T47D (cell line): ENCODE measurements around the gene NLN.
A peak's percentile ranks its signal among the peaks of the same experiment; 100 is the strongest.
"Not testable (repeated sequence)": the region's sequence is repeated elsewhere in the genome, so short reads cannot be mapped to it uniquely, and the experiment has no call there.

Experiments used
- DNase-seq, 2 experiments: peaks; one replicate each; pipeline versions ENCODE4 v3.0.0 to v3.0.0-alpha.2; 2011 to 2012; ENCODE audit warnings: low read depth in 1 of 2, low spot score in 1 of 2
- JUND ChIP-seq: IDR thresholded peaks from 2 replicates; pipeline ENCODE4 v1.6.1; 2012; ENCODE audit warnings: low read depth
- in situ Hi-C: cut with HindIII; loops from 2 replicates; pipeline ENCODE4 v1.10.0; 2016; ENCODE audit warnings: low sequenced_read_pairs, low pct_unique_long_range_greater_than_20kb

NLN gene

GRCh38 chr5:65767565-65767964, 45.6 kb downstream of the NLN start:
- in situ Hi-C loops = no loop called here
- DNase-seq = no peak
- TF ChIP-seq JUND = no peak

GRCh38 chr5:65768723-65769346, 46.8 kb downstream of the NLN start:
- DNase-seq = no peak
- TF ChIP-seq JUND = no peak
- in situ Hi-C loops = no loop called here

GRCh38 chr5:65769539-65769938, 47.5 kb downstream of the NLN start:
- in situ Hi-C loops = no loop called here
- DNase-seq = no peak
- TF ChIP-seq JUND = no peak

GRCh38 chr5:65771266-65771665, 49.3 kb downstream of the NLN start:
- no peak for DNase-seq
- in situ Hi-C loops = no loop called here
- TF ChIP-seq JUND = no peak

GRCh38 chr5:65772963-65773362, 51.0 kb downstream of the NLN start:
- in situ Hi-C loops, DNase-seq: not testable (repeated sequence)

GRCh38 chr5:65774346-65774745, 52.3 kb downstream of the NLN start:
- in situ Hi-C loops = no loop called here
- no peak for TF ChIP-seq JUND

GRCh38 chr5:65775476-65775875, 53.5 kb downstream of the NLN start:
- TF ChIP-seq JUND = no peak
- no peak for DNase-seq
- in situ Hi-C loops = no loop called here

More at GRCh38 chr5:65774346-65774745, 52.3 kb downstream of the NLN start:
- no peak for DNase-seq

- no peak for DNase-seq
- no peak for TF ChIP-seq JUND
- in situ Hi-C loops = no loop called here
These were observed 54.6 kb downstream of the NLN start for GRCh38 chr5:65776441-65777141.

DNA sequence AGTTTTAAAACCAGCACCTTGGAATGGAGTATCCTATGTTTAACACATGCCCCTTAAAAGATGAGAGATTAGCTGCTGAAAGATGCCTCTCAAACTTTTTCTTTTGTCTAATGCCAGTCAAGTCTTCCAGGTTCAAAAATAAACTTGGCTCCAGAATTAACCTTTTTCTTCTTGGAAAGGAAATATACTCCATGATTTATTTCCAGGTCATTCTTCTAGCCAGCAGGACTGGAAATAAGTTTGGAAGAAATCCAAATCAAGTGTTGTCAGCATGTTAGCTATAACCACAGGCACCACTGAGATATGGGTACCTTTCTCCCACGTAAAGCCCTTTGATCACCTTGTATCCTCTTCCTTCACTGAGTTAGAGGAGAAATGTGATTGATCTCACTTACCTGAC, 56.1 kb downstream of the NLN start:
- no peak for TF ChIP-seq JUND
- no peak for DNase-seq
- in situ Hi-C loops = no loop called here

DNA sequence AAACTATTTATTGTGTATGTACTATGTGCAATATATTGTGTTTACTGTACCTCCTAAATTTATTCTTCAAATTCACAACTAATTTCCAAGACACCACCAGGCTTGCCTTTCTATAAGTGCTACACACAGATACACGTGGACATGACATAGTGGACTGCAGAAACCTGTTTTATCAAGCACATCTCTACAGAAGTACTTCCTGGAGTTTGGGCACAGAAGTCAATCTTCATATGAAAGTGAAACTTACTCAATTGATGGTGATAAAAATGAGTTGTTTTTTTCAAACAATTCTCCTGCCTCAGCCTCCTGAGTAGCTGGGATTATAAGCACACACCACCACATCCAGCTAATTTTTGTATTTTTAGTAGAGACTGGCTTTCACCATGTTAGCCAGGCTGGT, 57.6 kb downstream of the NLN start:
- peak in 1 of 2 experiments; percentile 7 for DNase-seq
- no peak for TF ChIP-seq JUND
- in situ Hi-C loops = no loop called here

GRCh38 chr5:65788296-65788695, 66.3 kb downstream of the NLN start:
- DNase-seq, in situ Hi-C loops: not testable (repeated sequence)

DNA sequence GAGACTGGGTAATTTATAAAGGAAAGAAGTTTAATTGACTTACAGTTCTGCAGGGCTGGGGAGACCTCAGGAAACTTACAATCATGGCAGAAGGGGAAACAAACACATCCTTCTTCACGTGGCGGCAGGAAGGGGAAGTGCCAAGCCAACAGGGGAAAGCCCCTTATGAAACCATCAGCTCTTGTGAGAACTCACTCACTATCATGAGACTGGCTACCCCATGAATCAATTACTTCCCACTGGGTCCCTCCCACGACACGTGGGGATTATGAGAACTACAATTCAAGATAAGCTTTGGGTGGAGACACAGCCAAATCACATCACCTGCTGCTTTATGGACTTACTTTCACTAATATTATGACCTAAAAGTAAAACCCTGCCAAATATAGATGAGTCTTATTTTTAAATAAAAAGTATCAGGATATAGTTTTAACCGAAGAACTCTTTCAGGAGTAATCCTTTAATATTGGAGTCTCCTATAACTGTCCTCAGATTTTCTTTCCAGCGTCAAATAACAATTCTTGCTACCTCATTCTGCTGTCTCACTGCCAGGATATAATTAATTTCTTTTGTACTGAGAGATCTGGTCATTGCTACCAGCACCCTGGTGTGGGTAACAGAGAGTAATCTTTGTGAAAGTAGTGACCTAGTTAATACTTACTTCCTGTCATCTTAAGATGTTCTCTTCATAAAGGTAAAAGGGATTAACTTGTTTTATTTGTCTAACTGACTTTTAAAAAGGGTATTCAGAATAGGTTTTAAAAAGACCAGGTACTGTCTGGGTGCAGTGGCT, 68.6 kb downstream of the NLN start:
- in situ Hi-C loops = no loop called here
- TF ChIP-seq JUND = no peak
- DNase-seq = no peak
